Transverse colon (tissue), 4 donors: ENCODE data around the gene FLAD1. TPM values are rescaled to one million over a fixed set of nuclear protein-coding genes. Genes with fewer than 3 reads are reported as not detected.

Experiments used
- DNase-seq: peaks from one replicate; pipeline ENCODE4 v3.0.0-alpha.2; 2019
- H3K27ac ChIP-seq, 4 donors: fragments of 200-600 bp; sonication (generic); 2 replicates each; pipeline ENCODE4 v1.5.1; 2016 to 2018; ENCODE audit warnings: inconsistent platforms in 4 of 4
- H3K27me3 ChIP-seq: fragments of 200-600 bp; sonication (generic); 2 replicates; pipeline ENCODE4 v1.5.1; 2017; ENCODE audit warnings: inconsistent platforms
- H3K36me3 ChIP-seq, 4 donors: fragments of 200-600 bp; sonication (generic); 2 replicates each; pipeline ENCODE4 v1.5.1; 2017 to 2019; ENCODE audit warnings: inconsistent platforms in 4 of 4
- H3K4me1 ChIP-seq, 4 donors: fragments of 200-600 bp; sonication (generic); 2 replicates each; pipeline ENCODE4 v1.5.1; 2017 to 2020; ENCODE audit warnings: inconsistent platforms in 4 of 4
- H3K4me3 ChIP-seq, 4 donors: fragments of 200-600 bp; sonication (generic); 1 replicate in 1 of 4; 2 replicates in 3 of 4; pipeline versions ENCODE4 v1.5.1 to v1.6.1; 2017 to 2019; ENCODE audit warnings: inconsistent platforms in 4 of 4
- H3K9me3 ChIP-seq, 2 donors: fragments of 200-600 bp; sonication (generic); 2 replicates each; pipeline ENCODE4 v1.5.1; 2017 to 2019; ENCODE audit warnings: inconsistent platforms in 2 of 2
- CTCF ChIP-seq, 5 experiments: fragments of 200-600 bp in 3 of 5; fragments of 450-650 bp in 2 of 5; sonication (generic) in 3 of 5; IDR thresholded peaks; 1 replicate in 2 of 5; 2 replicates in 3 of 5; pipeline ENCODE4 v1.5.1; 2016 to 2017; ENCODE audit warnings: antibody characterized with exemption in 5 of 5, inconsistent platforms in 3 of 5, mild to moderate bottlenecking in 2 of 5, moderate library complexity in 1 of 5
- EP300 ChIP-seq: sonication (generic); formaldehyde crosslinking; IDR thresholded peaks from one replicate; pipeline ENCODE4 v1.6.1; 2017; ENCODE audit warnings: antibody characterized with exemption, low read depth
- POLR2A ChIP-seq: fragments of 450-650 bp; IDR thresholded peaks from one replicate; pipeline ENCODE4 v1.6.1; 2016; ENCODE audit warnings: antibody characterized with exemption, mild to moderate bottlenecking, moderate library complexity
- POLR2AphosphoS5 ChIP-seq, 3 donors: sonication (generic); formaldehyde crosslinking; IDR thresholded peaks; one replicate each; pipeline ENCODE4 v1.6.1; 2016; ENCODE audit warnings: antibody characterized with exemption in 3 of 3
- WGBS, 2 donors: methylation state at CpG; one replicate each; pipeline ENCODE4 v1.1.5; 2018; ENCODE audit warnings: low coverage in 1 of 2; 5-methylcytosine and 5-hydroxymethylcytosine counted together
- in situ Hi-C, 4 donors: fragments of 200-750 bp; cut with MboI; loops; one replicate each; pipeline versions ENCODE4 v1.15.0 to v1.15.1; 2017; ENCODE audit warnings: low sequenced_read_pairs in 3 of 4, low pct_ligation_motif_present in 1 of 4, low pct_unique_long_range_greater_than_20kb in 1 of 4
- intact Hi-C: fragments of 100-400 bp; cut with DNase I; formaldehyde crosslinking; loops from one replicate; pipeline ENCODE4 v1.15.1; 2023; ENCODE audit warnings: low total_unique reads
- total RNA-seq, 4 donors: library from RNA; depleted of rRNA; stranded (reverse); fragments of >200 nt; gene quantifications; one replicate each; pipeline ENCODE4 v1.1.0, GENCODE V29; 2016

Gene FLAD1
- total RNA-seq, 4 donors from 2014 or later: 32.7 to 42.4 (median 36.0) TPM

GRCh38 chr1:154996966-154997701 lies 14.0 kb downstream of the FLAD1 start:
- Histone ChIP-seq H3K9me3 (no peaks in the 10 kb centered on the region), H3K27me3 (no peaks in the 10 kb centered on the region), H3K4me3 (no peak overlapping the region), H3K4me1 (peaks cover 13 to 23% (median 19%) of the 10 kb centered on the region in 4 donors), H3K27ac (no peak overlapping the region), H3K36me3 (no peaks in the 10 kb centered on the region)
- DNase-seq: no peak
- in situ Hi-C loops: no loop called here
- intact Hi-C loops: no loop called here
- TF ChIP-seq POLR2AphosphoS5 (IDR thresholded peaks at IDR 0.05): no peak
- no peak for TF ChIP-seq CTCF (IDR thresholded peaks at IDR 0.05)
- TF ChIP-seq POLR2A: no peak
- TF ChIP-seq EP300: no peak
- 79% methylated on average over 15 of the region's 15 CpGs; no CpG with 5 or more reads in 1 of the 2 donors for WGBS, 2 donors

DNA sequence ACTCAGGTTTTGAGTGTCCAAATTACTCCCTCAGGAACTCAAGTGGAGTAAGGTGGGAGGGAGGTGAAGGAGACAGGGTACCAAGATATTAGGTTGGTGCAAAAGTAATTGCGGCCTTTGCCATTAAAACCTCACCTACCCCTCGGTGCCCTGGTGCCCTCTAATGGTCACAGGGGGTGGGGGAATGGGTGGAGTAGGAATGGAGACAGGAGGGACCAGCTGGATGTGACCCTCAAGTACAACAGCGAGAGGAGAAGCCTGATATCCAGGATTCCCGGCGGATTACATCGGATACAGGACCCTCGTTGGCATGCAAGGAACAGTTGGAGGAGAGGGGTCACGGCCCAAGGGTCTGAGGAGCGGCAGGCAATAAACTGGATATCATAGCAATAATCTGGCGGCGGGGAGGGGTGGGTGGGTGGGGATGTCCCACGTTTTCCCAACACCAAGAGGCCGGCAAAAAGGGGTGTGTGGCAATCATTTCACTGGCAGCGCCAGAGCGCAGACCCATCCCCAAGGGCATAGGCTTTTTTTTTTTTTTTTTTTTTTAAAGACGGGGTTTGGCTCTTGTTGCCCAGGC lies 15.1 kb downstream of the FLAD1 start:
- H3K27ac ChIP-seq: peak overlapping the region in 1 of 4 donors; percentile 100
- in situ Hi-C loops: no loop called here
- intact Hi-C loops: no loop called here

GRCh38 chr1:154998818-154999570 lies 15.8 kb downstream of the FLAD1 start:
- peak; percentile 78 for DNase-seq
- intact Hi-C loops (no loop called here), in situ Hi-C loops (no loop called here)
- 0 to 13% methylated on average over 2 to 35 of the region's 40 CpGs for WGBS, 2 donors
- Histone ChIP-seq H3K4me3 (peak overlapping the region; percentile 9 to 86 (median 69)), H3K27me3 (no peaks in the 10 kb centered on the region), H3K4me1 (peaks cover 13 to 23% (median 20%) of the 10 kb centered on the region in 4 donors), H3K9me3 (no peaks in the 10 kb centered on the region), H3K27ac (peak overlapping the region; percentile 96 to 100 (median 98)), H3K36me3 (no peaks in the 10 kb centered on the region)
- peak; percentile 74 to 93 (median 79) for TF ChIP-seq CTCF (IDR thresholded peaks at IDR 0.05)
- TF ChIP-seq POLR2A: no peak
- no peak for TF ChIP-seq POLR2AphosphoS5 (IDR thresholded peaks at IDR 0.05)

More for the DNA sequence above, 15.1 kb downstream of the FLAD1 start:
- no peak for DNase-seq
- H3K27me3 ChIP-seq: no peaks in the 10 kb centered on the region
- H3K4me1 ChIP-seq: peaks cover 13 to 23% (median 19%) of the 10 kb centered on the region in 4 donors
- 71% methylated on average over 16 of the region's 16 CpGs; no CpG with 5 or more reads in 1 of the 2 donors for WGBS, 2 donors
- TF ChIP-seq CTCF (IDR thresholded peaks at IDR 0.05) (no peak), POLR2A (no peak), EP300 (no peak), POLR2AphosphoS5 (IDR thresholded peaks at IDR 0.05) (no peak)
- H3K9me3 ChIP-seq: no peaks in the 10 kb centered on the region
- no peak overlapping the region for H3K4me3 ChIP-seq
- H3K36me3 ChIP-seq: no peaks in the 10 kb centered on the region
